HepG2 (cell line): ENCODE measurements around the gene BBS1. TPM values are rescaled to one million over a fixed set of nuclear protein-coding genes. Genes with fewer than 3 reads are reported as not detected.

Source experiments
- ARNT2 ChIP-seq: sonication (generic); formaldehyde crosslinking; IDR thresholded peaks from 2 replicates; pipeline ENCODE4 v1.8.0; 2022; ENCODE audit warnings: mild to moderate bottlenecking, low read depth, missing genetic modification reagents, moderate library complexity
- ATAD3A ChIP-seq: sonication (generic); formaldehyde crosslinking; IDR thresholded peaks from 2 replicates; pipeline ENCODE4 v1.4.0; 2020; ENCODE audit warnings: missing genetic modification reagents
- BRD4 ChIP-seq: sonication (generic); formaldehyde crosslinking; IDR thresholded peaks from 2 replicates; pipeline ENCODE4 v1.4.0; 2020; ENCODE audit warnings: missing genetic modification reagents
- DMTF1 ChIP-seq: sonication (generic); formaldehyde crosslinking; IDR thresholded peaks from 2 replicates; pipeline ENCODE4 v1.4.0; 2020; ENCODE audit warnings: mild to moderate bottlenecking, missing genetic modification reagents
- EP300 ChIP-seq, 3 experiments: sonication (generic) in 1 of 3; formaldehyde crosslinking in 1 of 3; IDR thresholded peaks; 2 replicates each; pipeline versions ENCODE4 v1.5.1 to v1.6.1; 2011 to 2020; ENCODE audit warnings: low read depth in 2 of 3, low read length in 2 of 3, borderline replicate concordance in 1 of 3, improper control_type of control experiment in 1 of 3, mild to moderate bottlenecking in 1 of 3, missing genetic modification reagents in 1 of 3, moderate library complexity in 1 of 3
- ETV6 ChIP-seq: sonication (generic); formaldehyde crosslinking; conservative IDR thresholded peaks from 2 replicates; pipeline ENCODE4 v1.4.0; 2020; ENCODE audit warnings: missing genetic modification reagents
- NCOA2 ChIP-seq: sonication (generic); formaldehyde crosslinking; IDR thresholded peaks from 2 replicates; pipeline ENCODE4 v1.8.0; 2022; ENCODE audit warnings: inconsistent platforms
- POLR2AphosphoS5 ChIP-seq: IDR thresholded peaks from 2 replicates; pipeline ENCODE4 v1.6.1; 2012; ENCODE audit warnings: low read depth, low read length
- RARG ChIP-seq: sonication (generic); formaldehyde crosslinking; IDR thresholded peaks from 2 replicates; pipeline ENCODE4 v1.4.0; 2020; ENCODE audit warnings: low read depth, mild to moderate bottlenecking, missing genetic modification reagents
- SYNCRIP ChIP-seq: fragments of 200-400 bp; formaldehyde crosslinking; IDR thresholded peaks from 2 replicates; pipeline ENCODE4 v1.6.1; 2018; ENCODE audit warnings: mild to moderate bottlenecking, low read depth, low read length; ENCODE audit not compliant: insufficient read depth
- XRCC5 ChIP-seq: fragments of 200-400 bp; formaldehyde crosslinking; optimal IDR thresholded peaks from 2 replicates; pipeline ENCODE3; 2017; ENCODE audit warnings: mild to moderate bottlenecking, low read length
- ZBTB42 ChIP-seq: sonication (generic); formaldehyde crosslinking; IDR thresholded peaks from 2 replicates; pipeline ENCODE4 v1.5.0; 2020; ENCODE audit warnings: mild to moderate bottlenecking, missing genetic modification reagents
- ZBTB8A ChIP-seq: sonication (generic); formaldehyde crosslinking; IDR thresholded peaks from 2 replicates; pipeline ENCODE4 v1.4.0; 2020; ENCODE audit warnings: mild to moderate bottlenecking, low read depth, missing genetic modification reagents, borderline replicate concordance
- ZMAT3 ChIP-seq: sonication (generic); formaldehyde crosslinking; conservative IDR thresholded peaks from 2 replicates; pipeline ENCODE4 v1.7.0; 2021; ENCODE audit warnings: missing genetic modification reagents
- ZNF230 ChIP-seq: sonication (generic); formaldehyde crosslinking; IDR thresholded peaks from 2 replicates; pipeline ENCODE4 v1.4.0; 2020; ENCODE audit warnings: mild to moderate bottlenecking, missing genetic modification reagents
- ZNF33A ChIP-seq: sonication (generic); formaldehyde crosslinking; IDR thresholded peaks from 2 replicates; pipeline ENCODE4 v1.5.1; 2020; ENCODE audit warnings: missing genetic modification reagents, mild to moderate bottlenecking, moderate library complexity, borderline replicate concordance
- ZNF552 ChIP-seq: sonication (generic); formaldehyde crosslinking; IDR thresholded peaks from 2 replicates; pipeline ENCODE4 v1.9.0; 2022; ENCODE audit warnings: missing genetic modification reagents, mild to moderate bottlenecking, borderline replicate concordance
- ZNF557 ChIP-seq: sonication (generic); formaldehyde crosslinking; IDR thresholded peaks from 2 replicates; pipeline ENCODE4 v1.4.0; 2020; ENCODE audit warnings: missing genetic modification reagents
- ZNF567 ChIP-seq: sonication (generic); formaldehyde crosslinking; IDR thresholded peaks from 2 replicates; pipeline ENCODE4 v1.8.1; 2023; ENCODE audit warnings: mild to moderate bottlenecking, missing genetic modification reagents, borderline replicate concordance
- ZNF577 ChIP-seq: sonication (generic); formaldehyde crosslinking; IDR thresholded peaks from 2 replicates; pipeline ENCODE4 v1.4.0; 2020; ENCODE audit warnings: mild to moderate bottlenecking, low read depth, missing genetic modification reagents, borderline replicate concordance
- ZNF644 ChIP-seq: IDR thresholded peaks from 2 replicates; pipeline ENCODE4 v1.6.1; 2016; ENCODE audit warnings: low read depth
- ZNF782 ChIP-seq: sonication (generic); formaldehyde crosslinking; IDR thresholded peaks from 2 replicates; pipeline ENCODE4 v1.4.0; 2020; ENCODE audit warnings: missing genetic modification reagents, mild to moderate bottlenecking, borderline replicate concordance
- ZNF839 ChIP-seq: sonication (generic); formaldehyde crosslinking; IDR thresholded peaks from 2 replicates; pipeline ENCODE4 v1.4.0; 2020; ENCODE audit warnings: missing genetic modification reagents, mild to moderate bottlenecking, borderline replicate concordance
- polyA plus RNA-seq, 8 experiments: library from polyadenylated mRNA; depleted of rRNA in 3 of 8; stranded (reverse) in 7 of 8; unstranded in 1 of 8; fragments of >200 nt; fragmentation: Illumina TruSeq in 4 of 8; extraction: Trizol in 4 of 8; gene quantifications; 2 replicates each; pipeline versions ENCODE4 v1.2.1 to v1.2.3, GENCODE V29; 2011 to 2016; ENCODE audit warnings: low read depth in 4 of 8, missing spikeins in 1 of 8, mixed read lengths in 1 of 8; ENCODE audit not compliant: insufficient read depth in 1 of 8
- total RNA-seq, 5 experiments: library from RNA; depleted of rRNA; stranded (reverse); fragments of >200 nt; fragmentation: Illumina TruSeq; extraction: Trizol; gene quantifications; 2 replicates each; pipeline ENCODE4 v1.2.3, GENCODE V29; 2016; ENCODE audit warnings: low read depth in 1 of 5

BBS1 gene
- total and polyA plus RNA-seq, 2 of the 13 experiments (the other 11 are each of a cell fraction or from before 2014, with no cell fraction given): 11.7 to 14.1 TPM

- no peak for TF ChIP-seq ATAD3A (CRISPR knock-in tag)
- TF ChIP-seq ZNF577 (CRISPR knock-in tag): no peak
- TF ChIP-seq ZNF567 (CRISPR knock-in tag): no peak; the same call in 1 of the 2 replicates
- TF ChIP-seq ETV6 (CRISPR knock-in tag): no peak
- TF ChIP-seq ZNF230 (CRISPR knock-in tag): no peak
- TF ChIP-seq BRD4 (CRISPR knock-in tag): no peak
- TF ChIP-seq NCOA2 (CRISPR knock-in tag): no peak
- TF ChIP-seq ZNF644 (CRISPR knock-in tag): no peak
- TF ChIP-seq SYNCRIP: no peak
- TF ChIP-seq ZNF839 (CRISPR knock-in tag): no peak; the same call in 1 of the 2 replicates
- no peak for TF ChIP-seq ZNF557 (CRISPR knock-in tag)
- TF ChIP-seq ZBTB8A (CRISPR knock-in tag): no peak
- no peak for TF ChIP-seq EP300 (IDR thresholded peaks at IDR 0.05; ENCODE audit: low read depth in 2 of 2, low read length in 2 of 2)
- no peak for TF ChIP-seq EP300 (CRISPR knock-in tag; IDR thresholded peaks at IDR 0.05; ENCODE audit: borderline replicate concordance)
- no peak for TF ChIP-seq XRCC5
- TF ChIP-seq ZNF33A (CRISPR knock-in tag): no peak
- no peak for TF ChIP-seq ZNF552 (CRISPR knock-in tag)
- no peak for TF ChIP-seq POLR2AphosphoS5
- no peak for TF ChIP-seq ZBTB42 (CRISPR knock-in tag)
- no peak for TF ChIP-seq ARNT2 (CRISPR knock-in tag)
- TF ChIP-seq DMTF1 (CRISPR knock-in tag): no peak
- no peak for TF ChIP-seq ZNF782 (CRISPR knock-in tag)
- TF ChIP-seq RARG (CRISPR knock-in tag): no peak
- TF ChIP-seq ZMAT3: no peak
These were observed 36.0 kb downstream of the BBS1 start, which contains the start of gene ACTN3 (continued) for GRCh38 chr11:66546368-66546965.
